WTC11 (cell line): ENCODE measurements around the gene MSGN1. TPM values are rescaled to one million over a fixed set of nuclear protein-coding genes. Genes with fewer than 3 reads are reported as not detected.
"Not testable (repeated sequence)": the region's sequence is repeated elsewhere in the genome, so short reads cannot be mapped to it uniquely, and the experiment has no call there.

Experiments used
- ATAC-seq: fragments of 200-7000 bp; cut with Tn5 transposase; 2 replicates; pipeline ENCODE4 v1.10.0; 2021; ENCODE audit warnings: mild to moderate bottlenecking, moderate library complexity
- CTCF ChIA-PET: fragments of 300-600 bp; sonication (Branson Sonifier 250); formaldehyde crosslinking; loops from one replicate; lab custom pipeline; 2021; ENCODE audit warnings: antibody characterized with exemption; lab: Charles Lee
- POLR2A ChIA-PET: fragments of 350-600 bp; sonication (Branson Sonifier 250); formaldehyde crosslinking; loops from one replicate; lab custom pipeline; 2021; ENCODE audit warnings: antibody characterized with exemption; lab: Charles Lee
- DNase-seq: peaks from one replicate; pipeline ENCODE4 v3.0.0; 2021; ENCODE audit warnings: low spot score
- H3K27ac Mint-ChIP-seq: 2 replicates; pipeline ENCODE4 v1.8.0; 2021; ENCODE audit warnings: mixed read lengths
- H3K27me3 Mint-ChIP-seq: 2 replicates; pipeline ENCODE4 v1.8.0; 2021; ENCODE audit warnings: low read depth, mild to moderate bottlenecking, moderate library complexity, mixed read lengths
- H3K36me3 Mint-ChIP-seq: 2 replicates; pipeline ENCODE4 v1.8.0; 2021; ENCODE audit warnings: mixed read lengths
- H3K4me1 Mint-ChIP-seq: 2 replicates; pipeline ENCODE4 v1.8.0; 2022; ENCODE audit warnings: mixed read lengths
- H3K4me3 Mint-ChIP-seq: 2 replicates; pipeline ENCODE4 v1.8.0; 2021; ENCODE audit warnings: mild to moderate bottlenecking, moderate library complexity, mixed read lengths
- H3K9me3 Mint-ChIP-seq: 2 replicates; pipeline ENCODE4 v1.8.0; 2021; ENCODE audit warnings: mixed read lengths
- ATF1 ChIP-seq: sonication (generic); formaldehyde crosslinking; IDR thresholded peaks from 2 replicates; pipeline ENCODE4 v1.8.1; 2023; ENCODE audit warnings: mild to moderate bottlenecking, moderate library complexity, missing genetic modification reagents
- PRDM15 ChIP-seq: sonication (generic); formaldehyde crosslinking; IDR thresholded peaks from 2 replicates; pipeline ENCODE4 v1.8.0; 2022; ENCODE audit warnings: missing genetic modification reagents
- PREB ChIP-seq: sonication (generic); formaldehyde crosslinking; IDR thresholded peaks from 2 replicates; pipeline ENCODE4 v1.8.1; 2022; ENCODE audit warnings: mild to moderate bottlenecking, missing genetic modification reagents, moderate library complexity, borderline replicate concordance
- TP53 ChIP-seq: sonication (generic); formaldehyde crosslinking; IDR thresholded peaks from 2 replicates; pipeline ENCODE4 v1.8.1; 2023; ENCODE audit warnings: mild to moderate bottlenecking, missing genetic modification reagents
- ZNF671 ChIP-seq: fragments of 250-450 bp; sonication (Bioruptor Pico); IDR thresholded peaks from 2 replicates; pipeline ENCODE4 v1.8.0; 2021; ENCODE audit warnings: mild to moderate bottlenecking
- ZSCAN18 ChIP-seq: fragments of 250-450 bp; sonication (Bioruptor Pico); IDR thresholded peaks from 2 replicates; pipeline ENCODE4 v2.1.2; 2022; ENCODE audit warnings: mild to moderate bottlenecking, moderate library complexity
- total RNA-seq: library from RNA; stranded (reverse); gene quantifications from 3 replicates; pipeline ENCODE4 v1.2.3, GENCODE V29; 2021
- TF ChIP-seq, protein P1 (sequence below): sonication (generic); formaldehyde crosslinking; IDR thresholded peaks from 2 replicates; pipeline ENCODE4 v1.8.0; 2023; ENCODE audit warnings: mild to moderate bottlenecking, missing genetic modification reagents
- TF ChIP-seq, protein P2 (sequence below): sonication (generic); formaldehyde crosslinking; IDR thresholded peaks from 2 replicates; pipeline ENCODE4 v1.8.0; 2022; ENCODE audit warnings: mild to moderate bottlenecking, missing genetic modification reagents
- TF ChIP-seq, protein P3 (sequence below): sonication (generic); formaldehyde crosslinking; IDR thresholded peaks from 2 replicates; pipeline ENCODE4 v1.8.0; 2023; ENCODE audit warnings: missing genetic modification reagents, mild to moderate bottlenecking, borderline replicate concordance

MSGN1 gene
- total RNA-seq, 1 experiment from 2014 or later = not detected

DNA sequence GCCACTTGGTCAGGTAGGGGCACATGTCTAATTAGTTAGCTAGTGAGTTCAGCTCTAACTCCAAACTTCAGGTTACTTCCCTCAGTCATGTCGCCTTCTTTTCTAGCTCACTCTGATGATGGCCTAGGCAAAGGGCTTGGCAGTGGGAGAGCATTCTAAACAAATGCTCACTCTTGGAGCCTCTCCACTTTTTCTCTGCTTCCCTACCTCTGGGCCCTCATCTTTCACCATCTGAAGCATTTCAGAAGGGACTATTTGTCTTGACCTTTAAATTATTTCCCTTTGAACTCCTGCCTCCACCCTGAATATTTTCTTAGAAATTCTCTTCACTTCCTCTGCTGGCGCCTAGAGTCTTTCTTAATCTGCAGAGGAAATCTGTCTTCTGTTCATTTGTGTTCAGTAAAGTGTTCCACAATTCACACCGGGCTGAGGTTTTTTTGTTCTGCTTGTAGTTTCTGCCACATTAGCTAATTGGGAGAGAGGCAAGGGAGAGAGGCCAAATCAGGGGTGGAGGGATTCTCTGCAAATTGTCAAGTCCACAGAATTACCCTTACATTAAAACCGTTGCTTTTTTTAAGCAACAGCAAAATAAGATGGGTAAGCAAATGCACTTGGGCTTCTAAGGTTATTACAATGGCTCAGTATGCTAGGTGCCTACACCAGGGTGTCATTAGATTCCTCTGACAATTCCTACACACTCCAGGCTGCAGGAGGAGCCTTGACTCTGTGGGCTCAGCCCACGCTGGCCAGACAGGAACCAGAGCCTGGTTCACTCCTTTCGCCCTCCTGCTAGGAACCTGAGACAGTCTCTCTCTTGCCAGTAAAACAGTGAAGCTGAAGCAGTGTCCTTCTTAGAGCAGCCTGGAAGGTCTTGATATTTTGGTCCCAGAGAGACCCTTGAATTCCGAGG lies 5.5 kb downstream of the MSGN1 start:
- ChIA-PET POLR2A (interaction anchor here (1.1 kb wide), 1 partner anchor 248 kb away, joined by 3 read pairs; no protein-coding TSS in a partner anchor), CTCF (interaction anchor here (1.4 kb wide), 1 partner anchor 8 kb away, joined by 5 read pairs; no protein-coding TSS in a partner anchor)
- Mint-ChIP-seq H3K27me3 (peaks cover 23% of the 10 kb centered on the region), H3K4me3 (no peak overlapping the region), H3K27ac (no peak overlapping the region), H3K4me1 (peaks cover 14% of the 10 kb centered on the region), H3K9me3 (0 out of 2 replicates have a peak, but pooled peaks cover 1% of the 10 kb centered on the region), H3K36me3 (no peaks in the 10 kb centered on the region)
- ATAC-seq = peak; percentile 82
- no peak for DNase-seq
- no peak for TF ChIP-seq PREB (CRISPR knock-in tag)
- TF ChIP-seq ZNF671 (CRISPR knock-in tag) = no peak
- TF ChIP-seq, protein P1, sequence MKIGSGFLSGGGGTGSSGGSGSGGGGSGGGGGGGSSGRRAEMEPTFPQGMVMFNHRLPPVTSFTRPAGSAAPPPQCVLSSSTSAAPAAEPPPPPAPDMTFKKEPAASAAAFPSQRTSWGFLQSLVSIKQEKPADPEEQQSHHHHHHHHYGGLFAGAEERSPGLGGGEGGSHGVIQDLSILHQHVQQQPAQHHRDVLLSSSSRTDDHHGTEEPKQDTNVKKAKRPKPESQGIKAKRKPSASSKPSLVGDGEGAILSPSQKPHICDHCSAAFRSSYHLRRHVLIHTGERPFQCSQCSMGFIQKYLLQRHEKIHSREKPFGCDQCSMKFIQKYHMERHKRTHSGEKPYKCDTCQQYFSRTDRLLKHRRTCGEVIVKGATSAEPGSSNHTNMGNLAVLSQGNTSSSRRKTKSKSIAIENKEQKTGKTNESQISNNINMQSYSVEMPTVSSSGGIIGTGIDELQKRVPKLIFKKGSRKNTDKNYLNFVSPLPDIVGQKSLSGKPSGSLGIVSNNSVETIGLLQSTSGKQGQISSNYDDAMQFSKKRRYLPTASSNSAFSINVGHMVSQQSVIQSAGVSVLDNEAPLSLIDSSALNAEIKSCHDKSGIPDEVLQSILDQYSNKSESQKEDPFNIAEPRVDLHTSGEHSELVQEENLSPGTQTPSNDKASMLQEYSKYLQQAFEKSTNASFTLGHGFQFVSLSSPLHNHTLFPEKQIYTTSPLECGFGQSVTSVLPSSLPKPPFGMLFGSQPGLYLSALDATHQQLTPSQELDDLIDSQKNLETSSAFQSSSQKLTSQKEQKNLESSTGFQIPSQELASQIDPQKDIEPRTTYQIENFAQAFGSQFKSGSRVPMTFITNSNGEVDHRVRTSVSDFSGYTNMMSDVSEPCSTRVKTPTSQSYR = no peak
- no peak for TF ChIP-seq ATF1

DNA sequence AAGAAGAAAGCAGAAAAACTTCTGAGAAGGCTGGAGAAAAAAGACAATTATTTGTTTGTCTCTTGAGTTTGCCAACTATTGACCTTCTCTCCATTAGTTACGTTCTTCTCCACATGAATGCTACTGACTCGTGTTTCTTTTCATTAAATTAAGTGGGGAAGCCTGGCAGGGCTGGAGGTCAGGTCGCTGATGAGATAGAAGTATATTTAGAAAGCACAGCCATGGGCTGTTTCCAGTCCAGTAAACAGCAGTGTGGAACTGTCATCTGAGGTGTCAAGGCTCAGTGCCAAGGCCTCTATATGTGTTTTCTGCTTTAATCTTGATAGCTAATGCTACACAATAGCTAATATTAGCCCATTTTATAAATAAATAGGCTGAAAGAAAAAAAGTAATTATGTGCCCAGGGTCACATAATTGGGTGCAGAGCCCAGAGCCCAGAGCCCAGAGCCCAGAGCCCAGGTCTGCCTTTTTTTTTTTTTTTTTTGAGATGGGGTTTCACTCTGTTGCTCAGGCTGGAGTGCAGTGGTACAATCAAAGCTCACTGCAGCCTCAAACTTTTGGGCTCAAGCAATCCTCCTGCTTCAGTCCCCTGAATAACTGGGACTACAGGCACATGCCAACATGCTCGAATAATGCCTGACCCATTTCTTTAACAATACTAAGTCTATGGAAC lies 6.3 kb downstream of the MSGN1 start:
- Mint-ChIP-seq H3K4me1 (peaks cover 21% of the 10 kb centered on the region), H3K4me3 (no peak overlapping the region), H3K27ac (no peak overlapping the region), H3K9me3 (0 out of 2 replicates have a peak, but pooled peaks cover 3% of the 10 kb centered on the region), H3K27me3 (peaks cover 31% of the 10 kb centered on the region), H3K36me3 (no peaks in the 10 kb centered on the region)
- ChIA-PET CTCF (interaction anchor here (1.0 kb wide), 1 partner anchor 295 kb away, joined by 4 read pairs; no protein-coding TSS in a partner anchor), POLR2A (interaction anchor here (1.1 kb wide), 1 partner anchor 247 kb away, joined by 3 read pairs; no protein-coding TSS in a partner anchor)
- DNase-seq = no peak
- TF ChIP-seq, protein P2, sequence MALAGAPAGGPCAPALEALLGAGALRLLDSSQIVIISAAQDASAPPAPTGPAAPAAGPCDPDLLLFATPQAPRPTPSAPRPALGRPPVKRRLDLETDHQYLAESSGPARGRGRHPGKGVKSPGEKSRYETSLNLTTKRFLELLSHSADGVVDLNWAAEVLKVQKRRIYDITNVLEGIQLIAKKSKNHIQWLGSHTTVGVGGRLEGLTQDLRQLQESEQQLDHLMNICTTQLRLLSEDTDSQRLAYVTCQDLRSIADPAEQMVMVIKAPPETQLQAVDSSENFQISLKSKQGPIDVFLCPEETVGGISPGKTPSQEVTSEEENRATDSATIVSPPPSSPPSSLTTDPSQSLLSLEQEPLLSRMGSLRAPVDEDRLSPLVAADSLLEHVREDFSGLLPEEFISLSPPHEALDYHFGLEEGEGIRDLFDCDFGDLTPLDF (CRISPR knock-in tag) = no peak
- ATAC-seq = no peak

DNA sequence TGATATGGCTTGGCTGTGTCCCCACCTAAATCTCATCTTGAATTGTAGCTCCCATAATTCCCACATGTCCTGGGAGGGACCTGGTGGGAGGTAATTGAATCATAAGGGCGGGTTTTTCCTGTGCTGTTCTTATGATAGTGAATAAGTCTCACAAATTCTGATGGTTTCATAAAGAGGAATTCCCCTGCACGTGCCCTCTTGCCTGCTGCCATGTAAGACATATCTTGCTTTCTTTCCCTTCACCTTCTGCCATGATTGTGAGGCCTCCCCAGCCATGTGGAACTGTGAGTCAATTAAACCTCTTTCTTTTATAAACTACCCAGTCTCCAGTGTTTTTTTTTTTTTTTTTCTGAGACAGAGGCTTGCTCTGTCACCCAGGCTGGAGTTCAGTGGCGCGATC lies 7.4 kb downstream of the MSGN1 start:
- H3K27ac Mint-ChIP-seq, H3K9me3 Mint-ChIP-seq, H3K36me3 Mint-ChIP-seq, ATAC-seq, H3K4me3 Mint-ChIP-seq, CTCF ChIA-PET, DNase-seq: not testable (repeated sequence)
- POLR2A ChIA-PET = interaction anchor here (0.6 kb wide), 1 partner anchor 551 kb away, joined by 3 read pairs; no protein-coding TSS in a partner anchor
- H3K27me3 Mint-ChIP-seq = peaks cover 41% of the 10 kb centered on the region
- H3K4me1 Mint-ChIP-seq = peaks cover 29% of the 10 kb centered on the region

DNA sequence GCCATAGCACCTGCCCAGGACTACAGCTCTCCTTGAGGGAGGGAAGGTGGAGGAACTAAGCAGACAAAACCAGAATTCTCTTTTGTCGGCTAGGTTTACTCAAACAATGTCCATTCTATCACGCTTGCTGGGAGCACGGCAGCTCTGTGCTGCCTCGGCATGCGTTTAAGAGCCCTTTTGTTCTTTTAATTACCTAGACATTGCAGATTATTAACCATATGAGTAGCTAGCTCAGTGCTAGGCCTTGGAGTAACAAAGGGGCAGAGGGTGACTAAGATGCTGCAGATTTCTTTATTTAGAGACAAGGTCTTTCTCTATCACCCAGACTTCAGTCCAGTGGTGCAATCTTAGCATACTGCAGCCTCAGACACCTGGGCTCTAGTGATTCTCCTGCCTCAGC lies 11.1 kb downstream of the MSGN1 start:
- Mint-ChIP-seq H3K9me3 (0 out of 2 replicates have a peak, but pooled peaks cover 3% of the 10 kb centered on the region), H3K4me1 (peaks cover 27% of the 10 kb centered on the region), H3K27ac (no peak overlapping the region), H3K27me3 (peaks cover 74% of the 10 kb centered on the region), H3K36me3 (no peaks in the 10 kb centered on the region), H3K4me3 (no peak overlapping the region)
- ATAC-seq (peak; percentile 60), DNase-seq (no peak)
- ChIA-PET CTCF (interaction anchor here (0.8 kb wide), 1 partner anchor 107 kb away, joined by 4 read pairs; no protein-coding TSS in a partner anchor), POLR2A (no interaction called here)
- no peak for TF ChIP-seq ZSCAN18 (CRISPR knock-in tag)
- TF ChIP-seq, protein P3, sequence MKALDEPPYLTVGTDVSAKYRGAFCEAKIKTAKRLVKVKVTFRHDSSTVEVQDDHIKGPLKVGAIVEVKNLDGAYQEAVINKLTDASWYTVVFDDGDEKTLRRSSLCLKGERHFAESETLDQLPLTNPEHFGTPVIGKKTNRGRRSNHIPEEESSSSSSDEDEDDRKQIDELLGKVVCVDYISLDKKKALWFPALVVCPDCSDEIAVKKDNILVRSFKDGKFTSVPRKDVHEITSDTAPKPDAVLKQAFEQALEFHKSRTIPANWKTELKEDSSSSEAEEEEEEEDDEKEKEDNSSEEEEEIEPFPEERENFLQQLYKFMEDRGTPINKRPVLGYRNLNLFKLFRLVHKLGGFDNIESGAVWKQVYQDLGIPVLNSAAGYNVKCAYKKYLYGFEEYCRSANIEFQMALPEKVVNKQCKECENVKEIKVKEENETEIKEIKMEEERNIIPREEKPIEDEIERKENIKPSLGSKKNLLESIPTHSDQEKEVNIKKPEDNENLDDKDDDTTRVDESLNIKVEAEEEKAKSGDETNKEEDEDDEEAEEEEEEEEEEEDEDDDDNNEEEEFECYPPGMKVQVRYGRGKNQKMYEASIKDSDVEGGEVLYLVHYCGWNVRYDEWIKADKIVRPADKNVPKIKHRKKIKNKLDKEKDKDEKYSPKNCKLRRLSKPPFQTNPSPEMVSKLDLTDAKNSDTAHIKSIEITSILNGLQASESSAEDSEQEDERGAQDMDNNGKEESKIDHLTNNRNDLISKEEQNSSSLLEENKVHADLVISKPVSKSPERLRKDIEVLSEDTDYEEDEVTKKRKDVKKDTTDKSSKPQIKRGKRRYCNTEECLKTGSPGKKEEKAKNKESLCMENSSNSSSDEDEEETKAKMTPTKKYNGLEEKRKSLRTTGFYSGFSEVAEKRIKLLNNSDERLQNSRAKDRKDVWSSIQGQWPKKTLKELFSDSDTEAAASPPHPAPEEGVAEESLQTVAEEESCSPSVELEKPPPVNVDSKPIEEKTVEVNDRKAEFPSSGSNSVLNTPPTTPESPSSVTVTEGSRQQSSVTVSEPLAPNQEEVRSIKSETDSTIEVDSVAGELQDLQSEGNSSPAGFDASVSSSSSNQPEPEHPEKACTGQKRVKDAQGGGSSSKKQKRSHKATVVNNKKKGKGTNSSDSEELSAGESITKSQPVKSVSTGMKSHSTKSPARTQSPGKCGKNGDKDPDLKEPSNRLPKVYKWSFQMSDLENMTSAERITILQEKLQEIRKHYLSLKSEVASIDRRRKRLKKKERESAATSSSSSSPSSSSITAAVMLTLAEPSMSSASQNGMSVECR (CRISPR knock-in tag) = no peak
- TF ChIP-seq PRDM15 (CRISPR knock-in tag) = no peak
- TF ChIP-seq TP53 = no peak
